IMR-90 (cell line): ENCODE measurements around the gene TNS1. TPM values are rescaled to one million over a fixed set of nuclear protein-coding genes. Genes with fewer than 3 reads are reported as not detected.

Experiments
- ATAC-seq: fragments of 200-7000 bp; cut with Tn5 transposase; 2 replicates; pipeline ENCODE4 v1.9.1; 2020; ENCODE audit warnings: low read depth, mild to moderate bottlenecking, moderate library complexity
- BruUV-seq: library from RNA; stranded (reverse); fragments of 400-500 nt; replicated peaks from 2 replicates; lab custom pipeline; 2021; lab: Mats Ljungman, UMichigan
- CTCF ChIA-PET: fragments of 300-600 bp; formaldehyde crosslinking; extraction: SDS; loops from one replicate; lab custom pipeline; 2021; ENCODE audit warnings: antibody characterized with exemption; lab: Yijun Ruan, JAX
- POLR2A ChIA-PET: fragments of 300-600 bp; sonication (Branson Sonifier 250); formaldehyde crosslinking; loops from one replicate; lab custom pipeline; 2022; ENCODE audit warnings: antibody characterized with exemption; ENCODE audit not compliant: unreplicated experiment; lab: Charles Lee
- DNase-seq: peaks from one replicate; pipeline ENCODE4 v3.0.0; 2013
- H2AFZ ChIP-seq: replicated peaks from 2 replicates; pipeline ENCODE3; 2013; ENCODE audit warnings: low read length, mild to moderate bottlenecking; ENCODE audit not compliant: poor library complexity
- H2AK5ac ChIP-seq: 2 replicates; pipeline ENCODE4 v1.6.1; 2013; ENCODE audit warnings: low read depth, low read length, inconsistent platforms
- H2AK9ac ChIP-seq: replicated peaks from 2 replicates; pipeline ENCODE3; 2013; ENCODE audit warnings: mild to moderate bottlenecking, low read depth, low read length, moderate library complexity; ENCODE audit not compliant: poor library complexity
- H2BK120ac ChIP-seq: 2 replicates; pipeline ENCODE4 v1.6.1; 2013; ENCODE audit warnings: low read depth, low read length, inconsistent platforms
- H2BK15ac ChIP-seq: 3 replicates; pipeline ENCODE4 v1.6.1; 2013; ENCODE audit warnings: low read depth, low read length, inconsistent platforms
- H2BK20ac ChIP-seq: 2 replicates; pipeline ENCODE4 v1.6.1; 2013; ENCODE audit warnings: low read depth, mild to moderate bottlenecking, inconsistent platforms, low read length, moderate library complexity
- H2BK5ac ChIP-seq: 2 replicates; pipeline ENCODE4 v1.6.1; 2013; ENCODE audit warnings: mild to moderate bottlenecking, low read depth, low read length, inconsistent platforms; ENCODE audit not compliant: poor library complexity, severe bottlenecking
- H3K14ac ChIP-seq: replicated peaks from 2 replicates; pipeline ENCODE4 v1.6.1; 2013; ENCODE audit warnings: low read depth, low read length, inconsistent platforms
- H3K18ac ChIP-seq: 2 replicates; pipeline ENCODE4 v1.6.1; 2013; ENCODE audit warnings: low read depth, low read length, control low read depth
- H3K23ac ChIP-seq: 2 replicates; pipeline ENCODE4 v1.6.1; 2013; ENCODE audit warnings: low read depth, low read length, inconsistent platforms
- H3K27ac ChIP-seq: 2 replicates; pipeline ENCODE4 v1.5.1; 2013; ENCODE audit warnings: mild to moderate bottlenecking, control low read depth, low read length; ENCODE audit not compliant: insufficient read depth
- H3K27me3 ChIP-seq: 2 replicates; pipeline ENCODE4 v1.6.1; 2013; ENCODE audit warnings: low read length; ENCODE audit not compliant: control insufficient read depth, insufficient read depth
- H3K36me3 ChIP-seq: 2 replicates; pipeline ENCODE4 v1.6.1; 2013; ENCODE audit warnings: low read length, mixed read lengths; ENCODE audit not compliant: control insufficient read depth, insufficient read depth
- H3K4ac ChIP-seq: 2 replicates; pipeline ENCODE4 v1.6.1; 2013; ENCODE audit warnings: low read depth, low read length, inconsistent platforms
- H3K4me1 ChIP-seq: 2 replicates; pipeline ENCODE4 v1.6.1; 2013; ENCODE audit warnings: low read length, mixed read lengths; ENCODE audit not compliant: control insufficient read depth, insufficient read depth
- H3K4me2 ChIP-seq: 2 replicates; pipeline ENCODE4 v1.6.1; 2013; ENCODE audit warnings: low read depth, mild to moderate bottlenecking, control low read depth, low read length, moderate library complexity
- H3K4me3 ChIP-seq: 2 replicates; pipeline ENCODE4 v1.5.1; 2013; ENCODE audit warnings: low read depth, mild to moderate bottlenecking, control low read depth, low read length, moderate library complexity; ENCODE audit not compliant: insufficient read depth
- H3K56ac ChIP-seq: 2 replicates; pipeline ENCODE4 v1.6.1; 2013; ENCODE audit warnings: low read length, inconsistent platforms; ENCODE audit not compliant: insufficient read depth; ENCODE audit errors: extremely low read depth
- H3K79me1 ChIP-seq, 2 experiments: 2 replicates each; pipeline ENCODE4 v1.6.1; 2013; ENCODE audit warnings: low read length in 2 of 2, inconsistent platforms in 1 of 2, low read depth in 1 of 2
- H3K9ac ChIP-seq: 2 replicates; pipeline ENCODE4 v1.6.1; 2013; ENCODE audit warnings: low read depth, low read length, control low read depth
- H3K9me1 ChIP-seq: 2 replicates; pipeline ENCODE4 v1.6.1; 2013; ENCODE audit warnings: low read length, inconsistent platforms; ENCODE audit not compliant: insufficient read depth
- H3K9me3 ChIP-seq: 2 replicates; pipeline ENCODE4 v1.6.1; 2013; ENCODE audit warnings: low read length; ENCODE audit not compliant: control insufficient read depth, insufficient read depth
- H4K20me1 ChIP-seq: 2 replicates; pipeline ENCODE4 v1.6.1; 2013; ENCODE audit warnings: low read length, inconsistent platforms; ENCODE audit not compliant: insufficient read depth
- H4K5ac ChIP-seq: 2 replicates; pipeline ENCODE4 v1.6.1; 2013; ENCODE audit warnings: mild to moderate bottlenecking, low read depth, low read length, control low read depth
- H4K8ac ChIP-seq, 2 experiments: 2 replicates each; pipeline ENCODE4 v1.6.1; 2013; ENCODE audit warnings: low read depth in 2 of 2, low read length in 2 of 2, control low read depth in 1 of 2, inconsistent platforms in 1 of 2
- H4K91ac ChIP-seq: 2 replicates; pipeline ENCODE4 v1.6.1; 2013; ENCODE audit warnings: low read depth, low read length, inconsistent platforms; ENCODE audit not compliant: insufficient read depth
- CHD1 ChIP-seq: IDR thresholded peaks from 2 replicates; pipeline ENCODE4 v1.6.1; 2012; ENCODE audit warnings: low read depth, low read length, improper control_type of control experiment
- FOS ChIP-seq: fragments of 150-350 bp; IDR thresholded peaks from 2 replicates; pipeline ENCODE4 v1.6.1; 2016; ENCODE audit warnings: low read depth, low read length
- NFE2L2 ChIP-seq: fragments of 150-350 bp; IDR thresholded peaks from 2 replicates; pipeline ENCODE4 v1.6.1; 2016; ENCODE audit warnings: low read depth, mild to moderate bottlenecking, low read length
- RFX5 ChIP-seq: IDR thresholded peaks from 2 replicates; pipeline ENCODE4 v1.8.0; 2012; ENCODE audit warnings: low read depth, mild to moderate bottlenecking, low read length, moderate library complexity
- SMC3 ChIP-seq: fragments of 150-350 bp; IDR thresholded peaks from 2 replicates; pipeline ENCODE4 v1.6.1; 2016; ENCODE audit warnings: low read depth, mild to moderate bottlenecking, antibody characterized with exemption, low read length, moderate library complexity
- WGBS, 2 experiments: methylation state at CpG; one replicate each; pipeline versions ENCODE4 v1.1.5 to v1.1.7; 2013; ENCODE audit warnings: missing lambda C conversion rate in 2 of 2; ENCODE audit not compliant: insufficient read length in 1 of 2; ENCODE audit errors: extremely low coverage in 2 of 2; 5-methylcytosine and 5-hydroxymethylcytosine counted together
- dilution Hi-C: fragments of 300-500 bp; cut with HindIII; formaldehyde crosslinking; loops from one replicate; pipeline ENCODE4 v1.14.3; 2018; ENCODE audit warnings: low sequenced_read_pairs; ENCODE audit not compliant: unreplicated experiment
- in situ Hi-C: fragments of 300-500 bp; cut with MboI; formaldehyde crosslinking; loops from 3 replicates; pipeline ENCODE4 v1.14.3; 2019; ENCODE audit warnings: low sequenced_read_pairs, inconsistent platforms, mixed read lengths
- intact Hi-C: fragments of 100-400 bp; cut with micrococcal nuclease; formaldehyde crosslinking; loops from 2 replicates; pipeline ENCODE4 v1.10.0; 2022
- polyA plus RNA-seq, 3 experiments: library from polyadenylated mRNA; depleted of rRNA; stranded (reverse); fragments of >200 nt; gene quantifications; 2 replicates each; pipeline ENCODE4 v1.2.3, GENCODE V29; 2012; ENCODE audit warnings: low replicate concordance in 1 of 3
- total RNA-seq: library from RNA; depleted of rRNA; stranded (reverse); fragments of >200 nt; gene quantifications from 2 replicates; pipeline ENCODE4 v1.2.3, GENCODE V29; 2012
- TF ChIP-seq, protein P1 (sequence below): fragments of 150-350 bp; IDR thresholded peaks from 2 replicates; pipeline ENCODE4 v1.6.1; 2016; ENCODE audit warnings: low read depth, mild to moderate bottlenecking, low read length, moderate library complexity, borderline replicate concordance

The TNS1 gene
- total and polyA plus RNA-seq, 2 of the 4 experiments (the other 2 are of a cell fraction), result 41.1 to 45.2 TPM

DNA sequence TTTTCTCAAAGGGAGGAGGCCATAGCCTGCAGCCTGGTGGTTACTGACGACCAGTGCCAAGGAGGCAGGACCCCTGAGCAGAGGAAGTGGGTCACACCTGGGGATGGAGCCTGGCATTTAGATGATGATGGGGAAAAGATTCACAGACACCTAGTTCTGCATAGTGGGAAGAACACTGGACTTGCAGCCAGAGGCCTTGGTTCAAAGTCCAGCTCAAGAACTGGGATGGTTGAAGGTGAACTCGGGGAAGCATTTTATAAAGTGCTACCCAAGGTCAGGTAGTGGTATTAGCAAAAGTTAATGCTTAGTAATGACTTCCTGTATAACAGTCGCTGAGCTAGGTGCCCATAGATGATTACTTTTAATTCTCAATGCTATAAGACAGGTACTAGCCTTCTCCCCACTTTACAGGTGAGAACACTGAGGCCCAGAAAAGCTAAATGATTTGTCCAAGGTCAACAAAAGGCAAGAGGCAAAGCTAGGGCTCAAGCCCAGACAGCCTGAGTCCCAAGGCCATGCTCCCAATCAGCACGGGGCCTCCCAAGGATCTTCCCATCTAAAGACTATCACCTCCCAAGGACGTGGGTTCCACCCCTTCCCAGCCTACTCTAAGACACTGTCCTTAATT is 134.4 kb downstream of the TNS1 start:
- Histone ChIP-seq H3K56ac (no peak overlapping the region), H2BK15ac (no peak overlapping the region), H4K91ac (no peak overlapping the region), H2BK5ac (no peak overlapping the region), H2AK9ac (no peak overlapping the region), H3K4me3 (no peak overlapping the region), H3K79me1 (peaks cover 24 to 40% of the 10 kb centered on the region in 2 experiments; a peak in 3 of 4 replicates), H3K9me1 (peaks cover 4% of the 10 kb centered on the region; the same call in 1 of the 2 replicates), H3K9ac (no peak overlapping the region), H2BK20ac (no peak overlapping the region), H3K27me3 (no peaks in the 10 kb centered on the region), H3K18ac (no peak overlapping the region), H3K9me3 (no peaks in the 10 kb centered on the region), H2BK120ac (no peak overlapping the region), H3K4me2 (no peak overlapping the region), H4K5ac (no peak overlapping the region), H2AFZ (no peak overlapping the region), H4K8ac (0 out of 4 replicates have a peak overlapping the region, but pooled peaks of 1 of the 2 experiments have one; percentile 2), H3K4ac (no peak overlapping the region), H3K4me1 (peaks cover 9% of the 10 kb centered on the region), H3K36me3 (peaks cover 72% of the 10 kb centered on the region), H2AK5ac (no peak overlapping the region), H3K27ac (no peak overlapping the region), H4K20me1 (peaks cover 51% of the 10 kb centered on the region), H3K14ac (no peak overlapping the region), H3K23ac (no peak overlapping the region)
- intact Hi-C loops (loop anchor here (5.0 kb wide), 1 partner anchor 81 kb away; no protein-coding TSS in a partner anchor), in situ Hi-C loops (no loop called here), dilution Hi-C loops (no loop called here)
- ATAC-seq, result no peak
- DNase-seq, result no peak
- TF ChIP-seq SMC3 (no peak), RFX5 (no peak), NFE2L2 (no peak), CHD1 (no peak), FOS (no peak)
- TF ChIP-seq, protein P1, sequence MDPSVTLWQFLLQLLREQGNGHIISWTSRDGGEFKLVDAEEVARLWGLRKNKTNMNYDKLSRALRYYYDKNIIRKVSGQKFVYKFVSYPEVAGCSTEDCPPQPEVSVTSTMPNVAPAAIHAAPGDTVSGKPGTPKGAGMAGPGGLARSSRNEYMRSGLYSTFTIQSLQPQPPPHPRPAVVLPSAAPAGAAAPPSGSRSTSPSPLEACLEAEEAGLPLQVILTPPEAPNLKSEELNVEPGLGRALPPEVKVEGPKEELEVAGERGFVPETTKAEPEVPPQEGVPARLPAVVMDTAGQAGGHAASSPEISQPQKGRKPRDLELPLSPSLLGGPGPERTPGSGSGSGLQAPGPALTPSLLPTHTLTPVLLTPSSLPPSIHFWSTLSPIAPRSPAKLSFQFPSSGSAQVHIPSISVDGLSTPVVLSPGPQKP, result no peak
- 100% methylated on average over 1 of the region's 5 CpGs; no CpG with 5 or more reads in 1 of the 2 experiments for WGBS, 2 experiments
- ChIA-PET CTCF (interaction anchor here (1.0 kb wide), 1 partner anchor 14 kb away, joined by 3 read pairs; no protein-coding TSS in a partner anchor), POLR2A (no interaction called here)
- BruUV-seq, result no TSS peak
